Stimulated activated CD4-positive, alpha-beta T cell treated with anti-CD3 and anti-CD28 coated beads, TNF-alpha, amount 100 ng/mL, for 4 hours (primary cell): ENCODE results near the gene B4GALNT4.
"Not testable (repeated sequence)": the region's sequence is repeated elsewhere in the genome, so short reads cannot be mapped to it uniquely, and the experiment has no call there.

ENCODE experiments used
- DNase-seq, 3 experiments: peaks; one replicate each; pipeline ENCODE4 v3.0.0-alpha.2; 2020; ENCODE audit warnings: low read depth in 3 of 3

Gene B4GALNT4

DNA sequence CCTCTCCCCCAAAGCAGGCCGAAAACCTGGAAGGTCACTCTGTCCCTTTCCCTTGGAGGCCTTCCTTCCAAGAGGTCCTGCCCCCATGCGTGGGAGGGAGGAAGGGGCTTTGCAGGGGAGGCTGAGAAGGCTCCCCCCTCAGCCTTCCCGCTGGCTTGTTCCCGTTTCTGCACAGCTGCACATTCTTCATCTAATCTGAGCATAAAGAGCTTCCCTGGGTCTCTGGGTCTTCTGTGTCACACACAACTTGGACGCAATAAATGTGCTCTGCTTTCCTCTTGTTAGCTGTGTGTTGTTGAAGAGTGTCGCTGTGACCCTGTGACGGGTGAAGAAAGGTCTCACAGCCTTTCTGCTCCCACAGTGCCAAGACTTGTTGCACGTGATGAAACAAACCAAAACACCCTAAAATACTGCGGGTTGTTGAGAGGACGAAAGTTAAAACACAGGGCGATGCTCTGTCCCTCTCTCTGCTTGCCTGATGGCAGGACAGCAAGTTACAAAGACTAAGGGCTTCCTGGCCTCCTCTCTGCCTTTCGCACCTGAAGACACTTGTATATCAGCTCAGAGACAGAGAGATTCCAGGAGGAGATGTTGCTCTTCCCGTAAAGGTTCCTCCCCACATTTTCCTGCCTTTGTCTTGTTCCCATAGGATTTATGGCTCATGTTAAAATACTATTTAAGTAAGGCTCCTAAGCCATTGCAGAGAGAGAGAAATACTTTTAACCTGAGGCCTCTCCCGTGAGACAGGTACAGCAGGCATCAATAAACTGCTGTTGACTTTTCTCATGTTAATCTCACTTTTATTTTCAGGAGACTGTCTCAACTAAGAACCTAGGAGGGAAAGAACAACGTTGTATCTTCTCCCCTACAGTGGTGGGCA lies 33.3 kb upstream of the B4GALNT4 start:
- no peak for DNase-seq

DNA sequence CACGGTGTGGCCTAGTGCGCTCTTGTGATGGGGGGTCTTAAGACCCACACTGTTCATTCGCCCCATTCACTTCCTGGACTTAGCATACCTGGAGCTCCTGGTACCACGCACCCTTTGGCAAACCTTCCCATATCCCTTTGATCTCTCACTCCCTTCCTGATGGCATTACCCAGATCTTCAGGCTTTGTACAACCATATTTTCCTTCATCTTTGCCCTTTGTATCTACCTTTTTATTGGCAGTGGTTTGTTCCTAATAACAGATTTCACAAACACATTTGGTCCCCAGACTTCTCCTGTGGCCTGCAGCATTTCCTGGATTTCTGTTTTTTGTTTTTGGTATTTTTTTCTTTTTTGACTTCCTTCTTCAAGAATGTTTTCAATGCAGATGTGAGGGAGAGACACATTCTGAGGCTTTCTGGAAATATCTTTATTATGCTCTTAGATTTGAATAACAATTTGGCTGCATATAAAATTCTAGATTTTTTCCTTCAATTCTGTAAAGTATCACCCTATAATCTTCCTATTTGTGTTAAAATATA lies 32.6 kb upstream of the B4GALNT4 start:
- DNase-seq = no peak

DNA sequence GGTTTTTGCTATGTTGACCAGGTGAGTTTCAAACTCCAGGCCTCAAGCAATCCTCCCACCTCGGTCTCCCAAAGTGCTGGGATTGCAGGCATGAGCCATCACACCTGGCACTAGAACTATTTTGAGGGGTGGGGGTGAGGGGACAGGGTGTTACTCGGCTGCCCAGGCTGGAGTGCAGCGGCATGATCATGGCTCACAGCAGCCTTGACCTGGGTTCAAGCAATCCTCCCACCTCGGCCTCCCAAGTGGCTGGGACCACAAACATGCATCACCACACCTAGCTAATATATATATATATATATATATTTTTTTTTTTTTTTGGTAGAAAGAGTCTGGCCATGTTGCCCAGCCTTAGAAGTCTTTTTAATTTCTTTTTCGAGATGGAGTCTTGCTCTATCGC lies 31.6 kb upstream of the B4GALNT4 start:
- DNase-seq = no peak

DNA sequence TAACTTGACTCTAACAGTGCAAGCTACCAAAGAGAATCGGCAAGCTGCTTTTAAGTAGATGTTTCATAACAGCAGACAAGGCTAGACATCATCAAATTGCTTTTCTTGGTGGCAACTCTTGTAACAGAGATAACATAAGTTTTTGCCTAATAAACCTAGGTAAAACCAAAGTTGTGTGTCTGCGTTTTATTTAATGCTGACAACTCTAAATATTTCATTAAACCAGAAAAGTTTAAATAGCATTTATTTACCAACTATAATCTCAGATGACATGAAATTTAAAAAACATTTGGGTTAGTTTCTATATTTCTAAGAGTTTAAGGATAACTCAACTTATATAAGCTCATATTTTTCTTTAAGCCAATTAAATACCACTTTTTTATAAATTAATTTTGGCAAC lies 29.3 kb upstream of the B4GALNT4 start:
- DNase-seq = no peak

DNA sequence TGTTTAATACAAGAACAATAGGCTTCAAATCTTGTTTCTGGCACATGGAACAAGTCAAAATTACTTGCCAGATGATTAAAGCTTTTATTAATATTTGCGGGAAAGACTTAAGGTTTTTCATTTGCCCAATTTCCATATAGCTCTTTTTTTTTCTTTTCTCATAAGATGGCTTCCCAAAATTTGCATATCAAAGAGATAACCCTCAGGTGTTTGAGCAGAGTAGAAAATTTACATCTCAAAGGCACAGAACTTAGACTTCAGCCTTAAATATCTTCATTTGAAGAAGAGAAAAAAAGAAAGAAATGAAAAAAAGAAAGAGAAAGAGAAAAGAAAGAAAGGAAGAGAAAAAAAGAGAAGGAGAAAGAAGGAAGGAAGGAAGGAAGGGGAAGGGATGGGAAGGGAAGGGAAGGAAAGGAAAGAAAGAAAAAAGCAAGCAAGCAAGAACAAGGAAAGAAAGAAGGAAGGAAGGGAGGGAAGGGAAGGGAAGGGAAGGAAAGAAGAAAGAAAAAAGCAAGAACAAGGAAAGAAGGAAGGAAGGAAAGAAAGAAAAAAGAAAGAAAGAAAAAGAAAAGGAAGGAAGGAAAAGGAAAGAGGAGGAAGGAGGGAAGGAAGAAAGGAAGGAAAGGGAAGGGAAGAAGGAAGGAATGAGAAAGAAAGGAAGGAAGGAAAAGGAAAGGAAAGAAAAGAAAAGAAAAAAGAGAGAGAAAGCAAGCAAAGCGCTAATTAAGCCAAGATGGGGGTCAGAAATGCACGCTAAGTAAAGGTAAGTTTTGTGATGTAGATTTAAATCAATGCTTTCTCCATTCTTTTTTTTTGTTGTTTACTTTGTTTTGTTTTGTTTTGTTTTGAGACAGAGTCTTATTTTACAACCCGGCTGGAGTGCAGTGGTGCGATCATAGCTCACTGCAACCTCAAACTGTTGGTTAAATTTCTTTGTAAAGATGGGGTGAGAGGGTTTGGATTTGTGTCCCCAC lies 28.5 kb upstream of the B4GALNT4 start:
- no peak for DNase-seq

DNA sequence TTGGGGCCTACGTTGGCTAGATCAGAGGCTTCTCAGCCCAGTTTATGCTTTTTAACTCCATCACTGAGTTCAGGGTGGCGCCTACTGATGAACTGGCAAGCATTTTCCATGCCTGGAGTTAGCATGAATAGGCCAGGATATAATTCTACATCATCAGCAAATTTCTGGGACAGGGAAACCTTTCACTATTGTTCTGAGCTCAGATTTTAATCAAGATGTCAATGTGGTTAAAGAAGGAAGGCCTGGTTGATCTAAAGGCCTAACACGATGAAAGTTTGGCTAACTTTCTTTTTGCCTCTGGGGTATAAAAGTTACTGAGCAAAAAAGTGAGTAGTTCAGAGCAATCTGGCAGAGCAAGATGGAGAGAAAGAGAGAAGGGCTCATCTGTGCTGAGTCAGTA lies 27.0 kb upstream of the B4GALNT4 start:
- DNase-seq = no peak

DNA sequence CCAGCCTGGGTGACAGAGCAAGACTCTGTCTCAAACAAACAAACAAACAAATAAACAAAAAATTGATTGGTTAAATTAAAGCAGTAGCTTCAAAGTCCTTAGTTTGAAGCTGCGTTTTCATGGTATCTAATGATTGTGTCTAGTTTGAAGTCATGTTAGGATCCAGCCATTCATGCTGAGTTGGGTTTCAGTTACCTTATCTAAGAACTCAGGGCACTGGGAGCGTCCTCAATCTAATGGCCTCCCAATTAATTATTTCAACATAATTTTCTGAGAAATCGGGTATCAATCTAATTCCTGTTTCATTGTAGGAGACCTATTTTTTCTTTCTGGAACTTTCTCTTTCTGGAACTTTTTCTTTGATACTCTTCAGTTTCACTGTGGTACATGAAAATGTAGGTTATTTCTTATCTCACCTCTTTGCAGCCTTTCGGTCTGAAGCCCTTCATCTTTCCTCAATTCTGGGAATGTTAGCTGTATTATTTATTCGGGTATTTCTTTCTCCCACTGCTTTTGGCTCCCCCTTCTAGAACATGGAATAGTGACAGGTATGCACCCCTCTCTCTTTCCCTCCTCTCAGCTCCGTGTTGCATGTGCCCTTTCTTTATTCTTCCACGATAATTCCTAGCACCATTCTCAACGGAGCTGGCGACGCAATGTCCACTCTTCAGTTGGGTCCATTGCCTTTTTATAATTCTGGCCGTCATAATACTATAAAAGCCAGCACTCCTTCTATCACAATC lies 24.3 kb upstream of the B4GALNT4 start:
- DNase-seq = no peak

DNA sequence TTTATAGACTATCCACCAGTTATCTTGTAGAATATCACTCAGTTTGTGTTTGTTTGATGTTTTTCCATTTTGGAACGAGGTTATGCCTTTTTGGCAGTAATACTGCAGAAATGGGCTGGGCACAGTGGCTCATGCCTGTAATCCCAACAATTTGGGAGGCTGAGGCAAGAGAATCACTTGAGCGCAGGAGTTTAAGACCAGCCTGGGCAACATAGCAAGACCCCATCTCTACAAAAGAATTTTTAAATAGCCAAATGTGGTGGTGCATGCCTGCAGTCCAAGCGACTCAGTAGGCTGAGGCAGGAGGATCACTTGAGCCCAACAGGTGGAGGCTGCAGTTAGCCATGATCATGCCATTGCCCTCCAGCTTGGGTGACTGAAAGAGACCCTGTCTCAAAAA lies 22.8 kb upstream of the B4GALNT4 start:
- DNase-seq = no peak

DNA sequence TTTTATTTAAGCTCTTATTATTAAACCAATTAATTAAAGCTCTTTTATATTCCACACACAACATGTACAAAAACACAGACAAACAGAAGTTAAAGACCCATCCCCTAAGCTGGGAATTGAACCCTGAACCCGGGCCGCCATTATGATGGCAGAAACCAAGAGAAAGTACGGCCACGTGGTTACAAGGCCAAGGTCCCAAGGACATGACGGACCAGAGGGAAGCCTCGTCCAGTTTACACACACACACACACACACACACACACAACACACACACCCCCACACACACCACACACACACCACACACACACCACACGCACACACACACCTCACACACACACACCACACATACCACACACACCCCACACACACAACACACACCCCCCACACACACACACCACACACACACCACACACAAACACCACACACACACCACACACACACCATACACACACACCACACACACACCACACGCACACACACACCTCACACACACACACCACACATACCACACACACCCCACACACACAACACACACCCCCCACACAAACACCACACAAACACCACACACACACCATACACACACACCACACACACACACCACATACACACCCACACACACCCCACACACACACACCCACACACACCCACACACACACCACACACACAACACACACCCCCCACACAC lies 19.9 kb upstream of the B4GALNT4 start:
- DNase-seq = not testable (repeated sequence)

DNA sequence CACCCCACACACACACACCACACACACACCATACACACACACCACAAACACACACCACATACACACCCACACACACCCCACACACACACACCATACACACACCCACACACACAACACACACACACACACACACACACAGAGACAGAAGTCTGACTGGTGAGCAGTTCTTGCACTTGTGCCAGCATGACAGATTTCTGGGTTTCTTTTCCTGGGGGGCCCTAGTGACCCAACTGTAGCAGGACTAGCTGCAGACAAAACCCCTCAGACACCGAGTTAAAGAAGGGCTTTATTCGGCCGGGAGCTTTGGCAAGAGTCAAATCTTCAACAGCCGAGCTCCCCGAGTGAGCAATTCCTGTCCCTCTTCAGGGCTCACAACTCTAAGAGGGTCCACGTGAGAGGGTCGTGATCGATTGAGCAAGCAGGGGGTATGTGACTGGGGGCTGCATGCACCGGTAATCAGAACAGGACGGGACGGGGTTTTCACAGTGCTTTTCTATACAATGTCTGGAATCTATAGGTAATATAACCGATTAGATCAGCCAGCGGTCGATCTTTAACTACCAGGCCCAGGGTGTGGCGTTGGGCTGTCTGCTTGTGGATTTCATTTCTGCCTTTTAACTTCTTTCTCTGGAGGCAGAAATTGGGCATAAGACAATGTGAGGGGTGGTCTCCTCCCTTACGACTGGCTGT lies 19.1 kb upstream of the B4GALNT4 start:
- not testable (repeated sequence) for DNase-seq

DNA sequence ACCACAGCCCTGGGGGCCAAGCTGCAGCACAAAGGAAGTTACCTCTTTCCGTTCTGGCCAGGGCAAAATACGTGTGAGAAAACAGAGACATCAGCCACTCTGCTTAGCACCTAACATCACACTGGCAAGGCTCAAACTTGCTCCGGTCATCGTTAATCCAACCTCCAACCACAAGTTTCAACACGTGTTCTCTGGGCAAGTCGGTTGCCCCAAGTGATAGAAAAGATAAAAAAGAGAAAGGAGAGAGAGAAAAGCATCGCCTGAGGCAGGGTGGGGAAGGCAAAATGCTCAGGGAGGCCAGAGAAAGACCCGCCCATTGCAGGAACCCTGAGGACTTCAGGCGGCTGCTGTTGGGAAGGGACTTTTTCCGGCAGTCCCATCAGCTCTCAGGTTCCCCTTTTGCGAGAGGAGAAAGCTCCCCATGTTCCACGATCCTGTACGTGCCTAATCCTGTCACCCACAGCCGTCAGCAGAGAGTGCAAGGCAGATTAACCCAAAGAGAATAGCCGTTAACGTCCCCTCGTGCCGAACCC lies 18.5 kb upstream of the B4GALNT4 start:
- no peak for DNase-seq

DNA sequence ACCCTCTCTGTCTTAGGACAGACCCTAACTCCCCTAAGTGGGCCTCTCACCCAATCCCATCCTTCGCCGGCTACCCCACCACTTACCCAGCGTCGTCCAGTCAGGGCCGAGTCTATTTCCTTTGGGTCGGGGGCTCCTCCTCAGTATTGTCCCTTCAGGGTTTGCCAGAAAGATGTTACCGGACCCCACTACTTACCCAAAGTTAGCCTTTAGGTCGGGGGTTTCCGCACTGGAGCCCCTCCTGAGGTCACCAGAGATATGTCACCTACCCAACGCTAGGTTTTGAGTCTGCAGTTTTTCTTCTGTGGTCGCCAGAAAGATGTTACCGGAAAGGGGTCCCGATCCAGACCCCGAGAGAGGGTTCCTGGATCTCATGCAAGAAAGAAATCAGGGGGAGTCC lies 17.9 kb upstream of the B4GALNT4 start:
- DNase-seq = no peak

DNA sequence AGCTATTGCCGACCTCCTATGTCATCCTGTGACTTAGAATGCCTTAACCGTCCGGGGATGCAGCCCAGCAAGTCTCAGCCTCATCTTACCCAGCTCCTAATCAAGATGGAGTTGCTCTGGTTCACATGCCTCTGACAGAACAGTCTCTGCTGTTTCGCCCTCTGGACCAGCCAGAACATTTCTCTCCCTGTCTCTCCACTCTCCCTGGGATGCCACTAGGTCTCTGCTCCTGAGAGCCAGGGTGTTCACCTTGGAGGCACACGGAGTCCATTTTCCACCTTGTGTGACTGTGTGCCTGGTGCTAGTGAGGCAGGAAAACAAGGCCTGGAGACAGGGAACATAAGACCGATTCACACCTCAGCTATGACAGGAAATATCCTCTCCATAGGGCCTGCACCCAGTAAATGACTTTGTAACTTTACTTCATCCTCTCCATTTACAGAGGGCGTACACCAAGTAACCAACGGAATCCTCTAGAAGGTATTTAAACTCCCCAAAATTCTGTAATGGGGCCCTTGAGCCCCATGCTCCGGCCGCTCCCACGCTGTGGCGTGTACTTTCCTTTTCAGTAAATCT lies 16.8 kb upstream of the B4GALNT4 start:
- no peak for DNase-seq

DNA sequence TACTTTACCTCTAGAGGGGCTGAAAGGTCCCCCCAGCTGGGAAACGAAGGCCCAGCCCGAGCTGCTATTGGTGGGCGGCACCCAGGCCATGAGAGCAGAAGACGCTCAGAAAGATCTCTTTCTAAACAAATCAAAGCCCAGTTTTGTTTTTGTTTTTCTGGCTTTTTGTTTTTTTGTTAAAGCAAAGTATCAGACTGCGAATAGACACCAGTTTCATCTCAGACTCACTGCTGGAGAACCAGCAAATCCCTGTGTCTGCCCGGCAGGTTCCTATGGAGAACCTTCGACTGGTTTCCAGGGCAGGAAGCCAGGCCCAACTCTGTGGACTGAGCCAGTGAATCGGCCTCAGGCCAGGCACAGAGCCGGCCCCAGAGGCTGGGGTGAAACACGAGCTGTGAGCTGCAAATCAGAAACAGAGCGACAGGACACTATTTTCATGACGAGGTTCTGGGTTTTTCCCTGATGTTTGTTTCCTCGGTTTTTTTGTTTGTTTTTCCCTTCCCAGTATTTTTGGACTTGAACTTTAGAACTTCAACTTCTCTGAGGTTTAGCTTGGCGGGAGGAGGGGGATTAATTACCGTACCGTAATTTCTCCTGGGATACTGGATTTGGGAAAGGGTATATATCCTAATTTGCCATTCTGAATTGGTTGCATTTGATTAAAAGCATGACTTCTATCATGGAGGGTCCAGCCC lies 16.0 kb upstream of the B4GALNT4 start:
- DNase-seq = no peak

DNA sequence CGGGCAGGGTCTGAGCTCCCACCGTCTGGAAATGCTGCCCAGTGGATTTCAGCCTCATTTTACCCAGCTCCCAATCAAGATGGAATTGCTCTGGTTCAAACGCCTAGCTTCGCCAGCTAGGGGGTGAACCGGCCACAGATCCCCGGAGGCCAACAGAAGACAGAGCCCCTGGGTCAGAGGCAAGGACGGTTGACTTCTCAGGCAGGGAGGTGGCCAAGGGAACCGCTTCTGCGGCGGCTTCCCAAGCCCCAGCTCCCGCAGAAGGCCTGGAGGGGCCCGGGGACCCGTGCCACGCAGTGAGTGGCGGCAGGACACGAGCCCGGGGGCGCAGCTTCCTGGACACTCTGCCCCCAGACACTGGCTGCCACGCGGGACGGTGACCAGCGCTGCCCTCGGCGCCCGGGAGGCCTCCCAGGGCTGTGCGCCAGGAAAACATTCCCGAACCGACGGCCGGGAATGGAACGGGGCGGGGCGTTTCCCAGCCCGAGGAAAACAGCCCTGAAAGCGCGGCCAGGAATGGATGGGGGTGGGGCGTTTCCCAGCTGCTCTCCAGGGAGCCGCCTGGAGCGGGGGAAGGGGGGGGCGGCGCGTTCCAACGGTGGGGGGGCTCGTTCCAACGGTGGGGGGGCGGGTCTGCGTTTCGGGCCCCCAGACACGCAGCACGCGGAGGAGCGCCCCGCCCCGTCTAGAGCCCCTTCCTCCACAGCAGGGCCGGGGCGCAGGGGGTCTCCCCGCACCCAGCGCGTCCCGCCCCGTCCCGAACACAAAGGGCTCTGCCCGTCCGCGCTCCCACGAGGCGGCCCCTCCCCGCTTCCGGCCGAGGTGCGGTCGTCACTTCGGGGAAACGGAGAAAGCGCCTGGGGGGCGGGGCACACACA lies 13.5 kb upstream of the B4GALNT4 start:
- peak; percentile 71 to 86 (median 85) for DNase-seq

DNA sequence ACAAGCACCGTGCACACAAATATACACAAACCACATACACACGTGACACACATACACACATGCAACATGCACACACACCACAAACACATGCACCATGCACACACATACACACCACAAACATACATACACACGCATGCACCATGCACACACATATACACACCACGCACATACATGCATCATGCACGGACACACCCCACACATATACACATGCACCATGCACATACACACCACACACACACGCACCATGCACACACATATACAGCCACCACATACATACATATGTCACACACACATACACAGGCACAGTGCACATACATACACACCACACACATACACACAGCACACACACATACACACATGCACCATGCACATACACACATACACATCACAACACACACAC lies 12.7 kb upstream of the B4GALNT4 start:
- DNase-seq = no peak

DNA sequence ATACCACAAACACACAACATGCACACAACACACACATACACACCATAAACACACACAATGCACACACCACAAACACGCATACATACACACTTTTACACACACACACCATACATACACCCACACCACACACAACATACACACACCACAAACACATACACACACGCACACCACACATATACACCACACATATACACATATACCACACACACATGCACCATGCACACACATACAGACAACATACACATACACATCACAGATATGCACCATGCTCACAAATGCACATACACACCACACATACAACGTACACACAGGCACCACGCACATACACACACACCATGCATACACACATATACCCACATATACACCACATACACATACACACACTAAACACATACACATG lies 11.7 kb upstream of the B4GALNT4 start:
- DNase-seq = no peak

DNA sequence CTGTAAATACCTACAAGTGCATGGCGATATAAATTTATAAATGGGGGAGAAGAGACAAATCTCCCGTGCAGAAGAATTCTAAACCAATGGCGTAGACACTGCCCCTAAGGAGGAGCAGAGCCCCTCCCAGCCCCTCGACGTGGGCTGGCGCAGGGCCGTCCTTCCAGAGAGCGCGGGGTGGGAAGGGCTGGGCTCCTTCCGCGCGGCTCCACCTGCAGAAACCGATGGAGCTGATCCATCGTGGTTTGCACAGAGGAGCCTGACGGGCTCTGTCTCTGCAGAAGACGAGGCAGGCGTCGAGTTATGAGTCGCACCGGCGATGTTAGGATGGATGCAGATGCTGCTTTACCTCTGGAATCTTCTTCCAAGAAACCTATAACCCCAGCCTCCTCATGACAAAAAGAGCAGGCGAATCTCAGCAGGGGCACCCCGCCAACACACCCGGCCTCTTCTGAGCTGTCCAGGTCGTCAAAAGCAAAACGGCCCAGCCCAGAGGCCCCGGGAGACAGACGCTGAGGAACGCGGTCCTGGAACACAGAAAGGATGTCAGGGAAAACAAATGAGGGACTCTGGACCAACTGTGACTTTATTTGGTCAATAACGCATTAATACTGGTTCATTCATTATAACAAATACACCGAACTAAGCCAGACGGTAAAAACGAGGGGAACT lies 11.0 kb upstream of the B4GALNT4 start:
- DNase-seq = no peak
